ENCODE results near the gene FAM98C. TPM values are rescaled to one million over a fixed set of nuclear protein-coding genes. Genes with fewer than 3 reads are reported as not detected.

Gene FAM98C
- total and polyA plus RNA-seq, 2 experiments from 2014 or later: 13.8 to 27.3 TPM

DNA sequence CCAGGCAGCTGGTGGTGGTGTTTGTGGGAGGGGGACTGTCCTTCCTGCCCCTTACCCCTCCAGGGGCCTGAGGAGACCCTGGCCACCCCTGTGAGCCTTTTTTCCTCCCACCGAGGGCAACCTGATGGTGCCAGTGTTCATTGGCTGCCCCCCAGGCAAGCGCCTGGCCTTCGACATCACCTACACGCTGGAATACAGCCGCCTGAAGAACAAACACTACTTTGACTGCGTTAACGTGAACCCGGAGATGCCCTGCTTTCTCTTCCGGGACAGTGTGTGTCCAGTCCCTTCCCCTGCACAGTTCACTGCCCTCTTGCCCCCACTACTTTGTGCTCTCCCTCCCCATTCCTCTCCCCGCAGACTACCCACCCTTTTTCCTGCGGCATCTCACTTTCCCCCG, 35.9 kb upstream of the FAM98C start:
- H3K9me3 ChIP-seq (ENCODE audit: low read depth): no peaks in the 10 kb centered on the region
- H3K27me3 ChIP-seq (replicated peaks; ENCODE audit: insufficient read depth): no peaks in the 10 kb centered on the region
- H3K27ac ChIP-seq: no peak overlapping the region
- H3K36me3 ChIP-seq (ENCODE audit: low read depth): no peaks in the 10 kb centered on the region
- no peak overlapping the region for H2AFZ ChIP-seq
- no peak overlapping the region for H3K4me3 ChIP-seq
- H3F3A ChIP-seq (ENCODE audit: insufficient read depth): no peaks in the 10 kb centered on the region
- no peaks in the 10 kb centered on the region for H4K20me1 ChIP-seq (ENCODE audit: insufficient read depth)
- H3K4me1 ChIP-seq (ENCODE audit: insufficient read depth): no peaks in the 10 kb centered on the region
- H3K4me2 ChIP-seq (ENCODE audit: unreplicated experiment): no peak overlapping the region
- no peak for TF ChIP-seq EZH2 (IDR thresholded peaks at IDR 0.05; ENCODE audit: insufficient read depth, poor library complexity, severe bottlenecking)
- no peak for TF ChIP-seq EZH2phosphoT487 (IDR thresholded peaks at IDR 0.05; ENCODE audit: insufficient read depth, low read depth)
- 68 to 74% methylated on average over 12 of the region's 12 CpGs for WGBS, 2 experiments (ENCODE audit: low coverage in 1 of 2, low lambda C conversion rate in 2 of 2, missing lambda C conversion rate in 2 of 2)
- no peak overlapping the region for H3K9ac ChIP-seq
- no peaks in the 10 kb centered on the region for H3K79me2 ChIP-seq (ENCODE audit: insufficient read depth)
- in situ Hi-C loops (cut with MboI): no loop called here
- H3K9me2 ChIP-seq (ENCODE audit: insufficient read depth): no peaks in the 10 kb centered on the region
- DNase-seq: no peak

DNA sequence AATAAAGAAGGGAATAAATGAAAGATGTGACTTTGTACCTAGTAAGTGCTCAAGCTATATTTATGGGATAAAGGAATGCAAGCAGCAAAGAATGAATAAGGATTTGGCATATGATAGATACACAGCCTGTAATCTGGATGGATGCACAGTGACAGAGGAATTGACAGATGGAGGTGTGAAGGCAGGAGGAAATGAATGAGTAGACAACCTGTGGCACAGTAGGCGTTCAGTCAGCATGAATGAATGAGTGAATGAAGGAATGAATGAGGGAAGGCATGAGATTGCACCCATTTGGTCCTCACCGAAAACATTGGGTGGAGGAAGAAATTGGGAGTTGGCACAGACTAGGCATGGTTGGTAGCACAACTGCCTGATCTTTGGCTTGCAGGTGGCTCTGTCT, 33.3 kb upstream of the FAM98C start:
- Histone ChIP-seq H3F3A (ENCODE audit: insufficient read depth) (no peaks in the 10 kb centered on the region), H3K9me3 (ENCODE audit: low read depth) (no peaks in the 10 kb centered on the region), H3K79me2 (ENCODE audit: insufficient read depth) (no peaks in the 10 kb centered on the region), H3K9ac (no peak overlapping the region), H3K27me3 (replicated peaks; ENCODE audit: insufficient read depth) (no peaks in the 10 kb centered on the region), H3K4me1 (ENCODE audit: insufficient read depth) (no peaks in the 10 kb centered on the region), H3K4me2 (ENCODE audit: unreplicated experiment) (no peak overlapping the region), H3K36me3 (ENCODE audit: low read depth) (no peaks in the 10 kb centered on the region), H3K27ac (no peak overlapping the region), H2AFZ (no peak overlapping the region), H4K20me1 (ENCODE audit: insufficient read depth) (no peaks in the 10 kb centered on the region), H3K4me3 (no peak overlapping the region), H3K9me2 (ENCODE audit: insufficient read depth) (no peaks in the 10 kb centered on the region)
- no peak for DNase-seq
- 39 to 56% methylated on average over 2 of the region's 2 CpGs for WGBS, 2 experiments (ENCODE audit: low coverage in 1 of 2, low lambda C conversion rate in 2 of 2, missing lambda C conversion rate in 2 of 2)
- in situ Hi-C loops (cut with MboI): no loop called here
- TF ChIP-seq EZH2 (IDR thresholded peaks at IDR 0.05; ENCODE audit: insufficient read depth, poor library complexity, severe bottlenecking): no peak
- no peak for TF ChIP-seq EZH2phosphoT487 (IDR thresholded peaks at IDR 0.05; ENCODE audit: insufficient read depth, low read depth)

DNA sequence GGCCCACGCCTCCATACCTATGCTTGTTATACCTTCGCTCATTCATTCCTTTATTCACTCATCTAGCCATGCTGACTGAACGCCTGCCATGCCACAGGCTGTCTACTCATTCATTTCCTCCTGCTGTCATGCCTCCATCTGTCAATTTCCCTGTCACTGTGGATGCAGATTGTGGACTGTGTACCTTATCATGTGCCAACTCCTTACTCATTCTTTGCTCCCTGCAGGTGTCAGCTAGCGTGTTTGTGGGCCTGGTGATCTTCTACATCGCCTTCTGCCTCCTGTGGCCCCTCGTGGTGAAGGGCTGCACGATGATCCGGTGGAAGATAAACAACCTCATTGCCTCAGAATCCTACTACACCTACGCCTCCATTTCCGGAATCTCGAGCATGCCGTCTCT, 32.6 kb upstream of the FAM98C start:
- in situ Hi-C loops (cut with MboI): no loop called here
- H4K20me1 ChIP-seq (ENCODE audit: insufficient read depth): no peaks in the 10 kb centered on the region
- H2AFZ ChIP-seq: no peak overlapping the region
- no peaks in the 10 kb centered on the region for H3K9me2 ChIP-seq (ENCODE audit: insufficient read depth)
- H3K4me1 ChIP-seq (ENCODE audit: insufficient read depth): no peaks in the 10 kb centered on the region
- H3K9me3 ChIP-seq (ENCODE audit: low read depth): no peaks in the 10 kb centered on the region
- no peak for TF ChIP-seq EZH2phosphoT487 (IDR thresholded peaks at IDR 0.05; ENCODE audit: insufficient read depth, low read depth)
- TF ChIP-seq EZH2 (IDR thresholded peaks at IDR 0.05; ENCODE audit: insufficient read depth, poor library complexity, severe bottlenecking): no peak
- H3K9ac ChIP-seq: no peak overlapping the region
- 39 to 43% methylated on average over 11 to 12 of the region's 12 CpGs for WGBS, 2 experiments (ENCODE audit: low coverage in 1 of 2, low lambda C conversion rate in 2 of 2, missing lambda C conversion rate in 2 of 2)
- H3K27ac ChIP-seq: no peak overlapping the region
- H3K79me2 ChIP-seq (ENCODE audit: insufficient read depth): peaks cover 5% of the 10 kb centered on the region
- DNase-seq: no peak
- no peak overlapping the region for H3K4me2 ChIP-seq (ENCODE audit: unreplicated experiment)
- no peak overlapping the region for H3K4me3 ChIP-seq
- no peaks in the 10 kb centered on the region for H3K36me3 ChIP-seq (ENCODE audit: low read depth)
- H3F3A ChIP-seq (ENCODE audit: insufficient read depth): no peaks in the 10 kb centered on the region
- no peaks in the 10 kb centered on the region for H3K27me3 ChIP-seq (replicated peaks; ENCODE audit: insufficient read depth)

DNA sequence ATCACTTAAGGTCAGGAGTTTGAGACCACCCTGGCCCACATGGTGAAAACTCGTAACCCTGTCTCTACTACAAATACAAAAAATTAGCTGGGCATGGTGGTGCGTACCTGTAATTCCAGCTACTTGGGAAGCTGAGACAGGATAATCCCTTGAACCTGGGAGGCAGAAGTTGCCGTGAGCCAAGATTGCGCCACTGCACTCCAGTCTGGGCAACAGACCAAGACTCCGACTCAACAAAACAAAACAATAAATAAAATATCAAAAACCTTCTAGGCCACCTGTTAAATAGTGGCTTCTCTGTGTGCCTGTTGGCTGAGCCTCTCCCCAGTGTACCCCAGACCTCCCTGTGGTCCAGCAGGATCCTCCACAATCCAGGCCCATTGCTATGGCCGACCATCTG, 31.8 kb upstream of the FAM98C start:
- in situ Hi-C loops (cut with MboI): no loop called here
- no peaks in the 10 kb centered on the region for H3K36me3 ChIP-seq (ENCODE audit: low read depth)
- H3F3A ChIP-seq (ENCODE audit: insufficient read depth): no peaks in the 10 kb centered on the region

DNA sequence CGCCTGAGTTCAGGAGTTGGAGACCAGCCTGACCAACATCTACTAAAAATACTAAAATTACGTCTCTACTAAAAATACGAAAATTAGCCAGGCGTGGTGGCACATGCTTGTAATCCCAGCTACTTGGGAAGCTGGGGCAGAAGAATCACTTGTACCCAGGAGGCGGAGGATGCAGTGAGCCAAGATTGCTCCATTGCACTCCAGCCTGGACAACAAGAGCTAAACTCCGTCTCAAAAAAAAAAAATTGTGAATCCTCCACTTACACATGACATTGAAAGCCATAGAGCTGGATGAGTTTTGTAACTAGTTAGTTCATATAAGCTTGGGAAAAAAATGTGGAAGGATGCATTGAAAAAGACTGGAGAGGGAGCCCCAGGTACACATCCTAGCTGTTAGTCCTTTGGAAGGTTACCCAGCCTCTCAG, 29.0 kb upstream of the FAM98C start:
- Histone ChIP-seq H2AFZ (peak overlapping the region; percentile 93), H3K4me2 (ENCODE audit: unreplicated experiment) (peak overlapping the region; percentile 86), H3F3A (ENCODE audit: insufficient read depth) (no peaks in the 10 kb centered on the region), H3K27me3 (replicated peaks; ENCODE audit: insufficient read depth) (no peaks in the 10 kb centered on the region), H3K4me3 (peak overlapping the region; percentile 92), H3K9me3 (ENCODE audit: low read depth) (no peaks in the 10 kb centered on the region), H3K79me2 (ENCODE audit: insufficient read depth) (peaks cover 41% of the 10 kb centered on the region), H3K9ac (peak overlapping the region; percentile 96), H4K20me1 (ENCODE audit: insufficient read depth) (no peaks in the 10 kb centered on the region; the same call in 1 of the 2 replicates), H3K36me3 (ENCODE audit: low read depth) (0 out of 2 replicates have a peak, but pooled peaks cover 4% of the 10 kb centered on the region), H3K27ac (peak overlapping the region; percentile 88), H3K9me2 (ENCODE audit: insufficient read depth) (no peaks in the 10 kb centered on the region), H3K4me1 (ENCODE audit: insufficient read depth) (peaks cover 17% of the 10 kb centered on the region)
- no peak for DNase-seq
- 43 to 46% methylated on average over 6 of the region's 6 CpGs for WGBS, 2 experiments (ENCODE audit: low coverage in 1 of 2, low lambda C conversion rate in 2 of 2, missing lambda C conversion rate in 2 of 2)
- in situ Hi-C loops (cut with MboI): no loop called here
- TF ChIP-seq EZH2 (IDR thresholded peaks at IDR 0.05; ENCODE audit: insufficient read depth, poor library complexity, severe bottlenecking) (no peak), EZH2phosphoT487 (IDR thresholded peaks at IDR 0.05; ENCODE audit: insufficient read depth, low read depth) (no peak)

More for the DNA sequence above, 31.8 kb upstream of the FAM98C start:
- Histone ChIP-seq H3K9me2 (ENCODE audit: insufficient read depth) (no peaks in the 10 kb centered on the region), H3K27me3 (replicated peaks; ENCODE audit: insufficient read depth) (no peaks in the 10 kb centered on the region), H3K4me3 (no peak overlapping the region), H3K4me2 (ENCODE audit: unreplicated experiment) (no peak overlapping the region), H3K9me3 (ENCODE audit: low read depth) (no peaks in the 10 kb centered on the region), H3K9ac (no peak overlapping the region), H3K79me2 (ENCODE audit: insufficient read depth) (peaks cover 13% of the 10 kb centered on the region), H3K4me1 (ENCODE audit: insufficient read depth) (peaks cover 6% of the 10 kb centered on the region), H4K20me1 (ENCODE audit: insufficient read depth) (no peaks in the 10 kb centered on the region), H2AFZ (no peak overlapping the region), H3K27ac (no peak overlapping the region)
- DNase-seq: no peak
- 49 to 54% methylated on average over 6 of the region's 6 CpGs for WGBS, 2 experiments (ENCODE audit: low coverage in 1 of 2, low lambda C conversion rate in 2 of 2, missing lambda C conversion rate in 2 of 2)
- TF ChIP-seq EZH2 (IDR thresholded peaks at IDR 0.05; ENCODE audit: insufficient read depth, poor library complexity, severe bottlenecking) (no peak), EZH2phosphoT487 (IDR thresholded peaks at IDR 0.05; ENCODE audit: insufficient read depth, low read depth) (no peak)

All from GM23248 (cell line).